ENCODE data around the gene RETREG1. TPM values are rescaled to one million over a fixed set of nuclear protein-coding genes. Genes with fewer than 3 reads are reported as not detected.
A peak's percentile ranks its signal among the peaks of the same experiment; 100 is the strongest.

The RETREG1 gene
- total RNA-seq, 1 donor from 2014 or later, result 2.9 TPM

DNA sequence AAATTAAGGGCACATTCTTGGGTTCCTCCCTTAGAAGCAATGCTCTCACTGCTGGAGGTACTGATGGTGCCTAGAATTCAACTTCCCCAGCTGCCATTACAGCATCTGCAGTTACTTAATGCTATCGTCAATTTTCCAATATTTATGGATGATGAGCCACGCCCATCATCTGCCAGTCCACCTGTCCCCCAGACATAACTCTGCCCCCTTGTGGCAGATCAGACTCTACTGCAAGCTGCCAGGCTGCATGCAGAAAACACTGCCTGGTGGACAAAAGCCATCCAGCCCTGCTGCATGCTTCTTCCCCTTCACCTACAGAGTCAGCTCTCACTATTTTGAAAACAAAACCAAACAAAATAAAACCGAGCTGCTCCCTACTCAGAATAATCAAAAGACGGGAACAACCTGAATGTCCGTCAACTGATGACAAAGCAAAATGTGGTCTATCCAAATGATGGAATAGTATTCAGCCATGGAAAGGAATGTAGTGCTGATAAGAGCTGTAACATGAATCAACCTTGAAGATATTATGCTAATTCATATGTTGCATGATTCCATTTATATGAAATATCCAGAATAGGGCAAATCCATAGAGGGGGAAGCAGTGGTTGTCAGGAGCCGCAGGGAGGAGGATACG, 66.4 kb downstream of the RETREG1 start:
- intact Hi-C loops (cut with DNase I), result no loop called here
- TF ChIP-seq CTCF (IDR thresholded peaks at IDR 0.05), result peak in 1 of 3 experiments; percentile 28
- Histone ChIP-seq H3K27ac (no peak overlapping the region), H3K36me3 (no peaks in the 10 kb centered on the region), H3K4me3 (no peak overlapping the region), H3K4me1 (no peaks in the 10 kb centered on the region), H3K27me3 (no peaks in the 10 kb centered on the region), H3K9me3 (no peaks in the 10 kb centered on the region)
- no peak for DNase-seq (ENCODE audit: low spot score in 2 of 2)

DNA sequence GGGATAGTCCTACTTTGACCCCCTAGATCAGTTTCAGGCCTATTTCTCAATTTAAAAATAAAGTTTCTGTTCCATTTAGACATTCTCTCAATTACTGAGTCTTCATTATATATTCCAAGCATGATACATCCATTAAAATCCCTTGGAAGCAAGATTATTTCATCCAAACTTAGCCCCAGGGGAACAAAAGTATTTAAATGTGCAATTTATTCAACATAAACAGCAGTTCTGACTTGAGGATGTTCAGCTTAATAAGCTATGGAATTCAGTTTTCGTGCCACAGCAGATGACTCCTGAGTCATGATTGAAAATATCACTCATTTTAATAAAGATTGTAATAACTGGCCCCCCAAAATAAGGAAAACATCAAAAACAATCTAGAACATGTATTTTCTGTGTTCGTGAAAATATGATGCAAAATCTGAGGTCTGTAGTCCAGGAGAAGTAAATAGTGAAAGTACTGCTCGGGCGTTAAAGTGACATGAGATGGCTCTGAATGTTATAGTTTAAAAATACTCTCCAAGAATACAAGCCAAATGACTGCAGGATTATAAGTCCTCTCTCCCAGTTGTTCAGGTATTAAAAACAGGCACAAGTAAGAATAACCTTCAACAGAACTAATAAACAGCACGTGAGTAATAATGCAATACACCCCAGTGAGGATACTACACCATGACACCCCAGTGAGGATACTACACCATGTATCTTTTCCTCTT, 67.1 kb downstream of the RETREG1 start:
- intact Hi-C loops (cut with DNase I), result loop anchor here (5.0 kb wide), 1 partner anchor 42 kb away; no protein-coding TSS in a partner anchor

GRCh38 chr5:16548812-16549211, 68.0 kb downstream of the RETREG1 start:
- Histone ChIP-seq H3K27ac (no peak overlapping the region), H3K27me3 (no peaks in the 10 kb centered on the region)

More for the DNA sequence above, 67.1 kb downstream of the RETREG1 start:
- TF ChIP-seq CTCF (IDR thresholded peaks at IDR 0.05), result no peak
- H3K4me1 ChIP-seq, result no peaks in the 10 kb centered on the region
- H3K36me3 ChIP-seq, result no peaks in the 10 kb centered on the region
- H3K9me3 ChIP-seq, result no peaks in the 10 kb centered on the region
- no peak for DNase-seq (ENCODE audit: low spot score in 2 of 2)
- no peak overlapping the region for H3K4me3 ChIP-seq
- H3K27me3 ChIP-seq, result no peaks in the 10 kb centered on the region
- H3K27ac ChIP-seq, result no peak overlapping the region

GRCh38 chr5:16548115-16548514, 68.7 kb downstream of the RETREG1 start:
- Histone ChIP-seq H3K27me3 (no peaks in the 10 kb centered on the region), H3K36me3 (no peaks in the 10 kb centered on the region), H3K27ac (no peak overlapping the region), H3K4me3 (no peak overlapping the region), H3K9me3 (no peaks in the 10 kb centered on the region), H3K4me1 (no peaks in the 10 kb centered on the region)
- DNase-seq (ENCODE audit: low spot score in 2 of 2), result no peak
- no peak for TF ChIP-seq CTCF (IDR thresholded peaks at IDR 0.05)
- intact Hi-C loops (cut with DNase I), result loop anchor here (5.0 kb wide), 1 partner anchor 41 kb away; no protein-coding TSS in a partner anchor

More at GRCh38 chr5:16548812-16549211, 68.0 kb downstream of the RETREG1 start:
- H3K9me3 ChIP-seq, result no peaks in the 10 kb centered on the region
- intact Hi-C loops (cut with DNase I), result loop anchor here (5.0 kb wide), 1 partner anchor 42 kb away; no protein-coding TSS in a partner anchor
- no peaks in the 10 kb centered on the region for H3K4me1 ChIP-seq
- H3K36me3 ChIP-seq, result no peaks in the 10 kb centered on the region
- no peak overlapping the region for H3K4me3 ChIP-seq
- TF ChIP-seq CTCF (IDR thresholded peaks at IDR 0.05), result no peak
- DNase-seq (ENCODE audit: low spot score in 2 of 2), result no peak

- Histone ChIP-seq H3K27ac (peak overlapping the region in 1 of 2 donors; percentile 25), H3K9me3 (no peaks in the 10 kb centered on the region), H3K4me3 (no peak overlapping the region), H3K27me3 (no peaks in the 10 kb centered on the region), H3K36me3 (no peaks in the 10 kb centered on the region), H3K4me1 (no peaks in the 10 kb centered on the region)
- DNase-seq (ENCODE audit: low spot score in 2 of 2), result no peak
- intact Hi-C loops (cut with DNase I), result loop anchor here (5.0 kb wide), 1 partner anchor 40 kb away; no protein-coding TSS in a partner anchor
- TF ChIP-seq CTCF (IDR thresholded peaks at IDR 0.05), result no peak
These were observed 69.5 kb downstream of the RETREG1 start for GRCh38 chr5:16547200-16547842.
